GM12891 (cell line): ENCODE results near the gene LRRC32.

Experiments
- POLR2A ChIP-seq: IDR thresholded peaks from 2 replicates; pipeline ENCODE4 v1.6.1; 2011; ENCODE audit warnings: low read depth, low read length, control low read depth
- POLR2AphosphoS5 ChIP-seq: IDR thresholded peaks from 2 replicates; pipeline ENCODE4 v1.6.1; 2011; ENCODE audit warnings: low read depth, low read length, control low read depth
- TAF1 ChIP-seq: IDR thresholded peaks from 2 replicates; pipeline ENCODE4 v1.6.1; 2011; ENCODE audit warnings: low read depth, low read length, control low read depth

- TF ChIP-seq POLR2A (no peak), POLR2AphosphoS5 (no peak), TAF1 (no peak)
These were observed 24.1 kb upstream of the LRRC32 start for GRCh38 chr11:76694664-76695063.
